Upper lobe of left lung (tissue), 4 donors: Measurements from ENCODE around the gene MTX2.

Source experiments
- EP300 ChIP-seq, 4 donors: sonication (generic); formaldehyde crosslinking; IDR thresholded peaks; one replicate each; pipeline ENCODE4 v1.5.1; 2017; ENCODE audit warnings: antibody characterized with exemption in 4 of 4, control low read depth in 2 of 4
- POLR2AphosphoS5 ChIP-seq, 2 donors: sonication (generic); formaldehyde crosslinking; IDR thresholded peaks; one replicate each; pipeline ENCODE4 v1.5.1; 2017; ENCODE audit warnings: antibody characterized with exemption in 2 of 2
- TF ChIP-seq, protein P1 (sequence below), 6 experiments: fragments of 450-650 bp in 4 of 6; fragments of 200-600 bp in 2 of 6; sonication (generic) in 2 of 6; IDR thresholded peaks; one replicate each; pipeline ENCODE4 v1.5.1; 2016 to 2019; ENCODE audit warnings: antibody characterized with exemption in 6 of 6

DNA sequence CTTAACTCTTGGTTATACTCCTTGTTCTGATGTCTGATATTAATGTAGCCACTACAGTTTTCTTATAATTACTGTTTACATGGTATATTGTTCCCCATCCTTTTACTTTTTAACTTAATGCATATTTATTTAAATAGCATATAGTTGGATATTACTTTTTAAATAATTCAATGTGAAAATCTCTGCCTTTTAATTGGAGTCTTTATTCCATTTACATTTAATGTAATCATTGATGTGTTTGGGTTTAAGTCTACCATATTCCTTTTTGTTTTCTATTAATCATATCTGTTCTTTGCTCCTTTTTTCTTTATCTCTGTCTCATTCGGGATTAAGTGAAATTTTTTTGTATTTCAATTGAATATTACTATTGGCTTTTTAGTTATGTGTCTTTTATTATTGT is 109.1 kb downstream of the MTX2 start:
- TF ChIP-seq, protein P1, sequence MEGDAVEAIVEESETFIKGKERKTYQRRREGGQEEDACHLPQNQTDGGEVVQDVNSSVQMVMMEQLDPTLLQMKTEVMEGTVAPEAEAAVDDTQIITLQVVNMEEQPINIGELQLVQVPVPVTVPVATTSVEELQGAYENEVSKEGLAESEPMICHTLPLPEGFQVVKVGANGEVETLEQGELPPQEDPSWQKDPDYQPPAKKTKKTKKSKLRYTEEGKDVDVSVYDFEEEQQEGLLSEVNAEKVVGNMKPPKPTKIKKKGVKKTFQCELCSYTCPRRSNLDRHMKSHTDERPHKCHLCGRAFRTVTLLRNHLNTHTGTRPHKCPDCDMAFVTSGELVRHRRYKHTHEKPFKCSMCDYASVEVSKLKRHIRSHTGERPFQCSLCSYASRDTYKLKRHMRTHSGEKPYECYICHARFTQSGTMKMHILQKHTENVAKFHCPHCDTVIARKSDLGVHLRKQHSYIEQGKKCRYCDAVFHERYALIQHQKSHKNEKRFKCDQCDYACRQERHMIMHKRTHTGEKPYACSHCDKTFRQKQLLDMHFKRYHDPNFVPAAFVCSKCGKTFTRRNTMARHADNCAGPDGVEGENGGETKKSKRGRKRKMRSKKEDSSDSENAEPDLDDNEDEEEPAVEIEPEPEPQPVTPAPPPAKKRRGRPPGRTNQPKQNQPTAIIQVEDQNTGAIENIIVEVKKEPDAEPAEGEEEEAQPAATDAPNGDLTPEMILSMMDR (IDR thresholded peaks at IDR 0.05), result no peak
- no peak for TF ChIP-seq POLR2AphosphoS5 (IDR thresholded peaks at IDR 0.05)
- TF ChIP-seq EP300 (IDR thresholded peaks at IDR 0.05), result no peak
